ENCODE measurements around the gene HSD11B2. TPM values are rescaled to one million over a fixed set of nuclear protein-coding genes. Genes with fewer than 3 reads are reported as not detected.

The HSD11B2 gene
- total RNA-seq, 2 donors from 2014 or later: not detected

GRCh38 chr16:67481561-67482232, 50.8 kb downstream of the HSD11B2 start:
- H3K27ac ChIP-seq: peak overlapping the region; percentile 49 to 60
- no peaks in the 10 kb centered on the region for H3K27me3 ChIP-seq (replicated peaks; ENCODE audit: insufficient read depth)
- no peak for ATAC-seq (ENCODE audit: insufficient number of reproducible peaks, low FRiP score, low read depth)
- H3K9me3 ChIP-seq: no peaks in the 10 kb centered on the region
- peak overlapping the region; percentile 92 for H3K4me3 ChIP-seq
- peaks cover 21 to 29% of the 10 kb centered on the region in 2 donors for H3K4me1 ChIP-seq (ENCODE audit: control insufficient read depth in 1 of 2, low read depth in 2 of 2)
- no peak for DNase-seq (ENCODE audit: low spot score)
- no peaks in the 10 kb centered on the region for H3K36me3 ChIP-seq
- no peak for TF ChIP-seq CTCF (IDR thresholded peaks at IDR 0.05)

- no peak for ATAC-seq (ENCODE audit: insufficient number of reproducible peaks, low FRiP score, low read depth)
- peak overlapping the region in 1 of 2 donors; percentile 60 for H3K27ac ChIP-seq
- no peaks in the 10 kb centered on the region for H3K9me3 ChIP-seq
- no peaks in the 10 kb centered on the region for H3K36me3 ChIP-seq
- peaks cover 21 to 29% of the 10 kb centered on the region in 2 donors for H3K4me1 ChIP-seq (ENCODE audit: control insufficient read depth in 1 of 2, low read depth in 2 of 2)
- no peak for TF ChIP-seq CTCF (IDR thresholded peaks at IDR 0.05)
- H3K4me3 ChIP-seq: peak overlapping the region; percentile 92
- DNase-seq (ENCODE audit: low spot score): no peak
- no peaks in the 10 kb centered on the region for H3K27me3 ChIP-seq (replicated peaks; ENCODE audit: insufficient read depth)
Measured at GRCh38 chr16:67482233-67482924, 51.5 kb downstream of the HSD11B2 start.

- Histone ChIP-seq H3K4me3 (peak within 1 kb of the TSS; percentile 92), H3K36me3 (no peaks in the 10 kb centered on the region), H3K27me3 (replicated peaks; ENCODE audit: insufficient read depth) (no peaks in the 10 kb centered on the region), H3K4me1 (ENCODE audit: control insufficient read depth in 1 of 2, low read depth in 2 of 2) (peaks cover 18 to 29% of the 10 kb centered on the region in 2 donors), H3K27ac (no peak within 1 kb of the TSS), H3K9me3 (no peaks in the 10 kb centered on the region)
- DNase-seq (ENCODE audit: low spot score): no peak
- no peak for TF ChIP-seq CTCF (IDR thresholded peaks at IDR 0.05)
- ATAC-seq (ENCODE audit: insufficient number of reproducible peaks, low FRiP score, low read depth): no peak
Measured at GRCh38 chr16:67483150-67483549, 52.2 kb downstream of the HSD11B2 start, which contains the start of gene AGRP. Gene AGRP, minus strand, starts transcription at chr16:67483547. Its CDS starts 149 bp downstream, at chr16:67483398.

DNA sequence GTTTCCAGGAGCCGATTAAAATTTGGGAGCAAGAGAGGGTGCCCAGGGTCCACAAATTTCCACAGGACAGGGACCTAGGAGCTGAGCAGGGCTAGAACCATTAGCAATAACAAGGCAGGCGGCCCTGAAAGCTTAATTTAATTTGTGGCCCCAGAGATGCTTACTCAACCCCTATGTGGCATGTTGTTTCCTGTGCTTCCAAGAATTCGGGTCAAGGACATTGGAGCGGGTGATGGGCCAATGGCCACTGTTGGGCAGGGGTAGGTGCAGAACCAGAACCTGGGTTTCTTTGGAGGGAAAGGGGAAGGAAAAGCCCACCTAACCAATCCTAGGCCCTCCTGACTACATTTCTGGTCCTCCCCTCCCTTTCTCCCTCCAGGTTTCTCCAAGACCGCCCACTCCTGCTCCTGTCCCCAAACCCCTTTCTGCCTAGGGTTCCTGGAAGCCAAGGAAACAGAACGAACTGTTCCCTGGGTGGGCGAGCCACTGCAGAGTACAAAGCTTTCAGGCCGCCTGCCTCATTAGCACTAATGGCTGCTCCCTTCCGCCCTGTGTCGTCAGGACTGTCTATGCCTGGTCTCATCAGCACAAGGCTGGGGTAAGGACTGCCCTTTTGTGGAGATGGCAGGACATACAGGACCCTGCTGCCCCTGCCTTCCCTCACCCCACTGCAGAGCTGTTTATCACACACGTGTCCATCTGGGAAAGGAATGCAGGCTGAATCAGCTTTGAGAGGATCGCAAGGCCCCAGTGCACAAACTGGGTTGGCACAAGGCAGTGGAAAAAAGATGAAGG, 53.0 kb downstream of the HSD11B2 start:
- no peak overlapping the region for H3K27ac ChIP-seq
- ATAC-seq (ENCODE audit: insufficient number of reproducible peaks, low FRiP score, low read depth): no peak

More for the DNA sequence above, 53.0 kb downstream of the HSD11B2 start:
- Histone ChIP-seq H3K27me3 (replicated peaks; ENCODE audit: insufficient read depth) (no peaks in the 10 kb centered on the region), H3K4me1 (ENCODE audit: control insufficient read depth in 1 of 2, low read depth in 2 of 2) (peaks cover 15 to 28% of the 10 kb centered on the region in 2 donors), H3K4me3 (no peak overlapping the region), H3K9me3 (no peaks in the 10 kb centered on the region), H3K36me3 (no peaks in the 10 kb centered on the region)
- DNase-seq (ENCODE audit: low spot score): no peak
- no peak for TF ChIP-seq CTCF (IDR thresholded peaks at IDR 0.05)
